ENCODE measurements around the gene SLC7A7. TPM values are rescaled to one million over a fixed set of nuclear protein-coding genes. Genes with fewer than 3 reads are reported as not detected.
"Not testable (repeated sequence)": the region's sequence is repeated elsewhere in the genome, so short reads cannot be mapped to it uniquely, and the experiment has no call there.

The SLC7A7 gene
- total RNA-seq, 1 donor: 3.9 TPM

DNA sequence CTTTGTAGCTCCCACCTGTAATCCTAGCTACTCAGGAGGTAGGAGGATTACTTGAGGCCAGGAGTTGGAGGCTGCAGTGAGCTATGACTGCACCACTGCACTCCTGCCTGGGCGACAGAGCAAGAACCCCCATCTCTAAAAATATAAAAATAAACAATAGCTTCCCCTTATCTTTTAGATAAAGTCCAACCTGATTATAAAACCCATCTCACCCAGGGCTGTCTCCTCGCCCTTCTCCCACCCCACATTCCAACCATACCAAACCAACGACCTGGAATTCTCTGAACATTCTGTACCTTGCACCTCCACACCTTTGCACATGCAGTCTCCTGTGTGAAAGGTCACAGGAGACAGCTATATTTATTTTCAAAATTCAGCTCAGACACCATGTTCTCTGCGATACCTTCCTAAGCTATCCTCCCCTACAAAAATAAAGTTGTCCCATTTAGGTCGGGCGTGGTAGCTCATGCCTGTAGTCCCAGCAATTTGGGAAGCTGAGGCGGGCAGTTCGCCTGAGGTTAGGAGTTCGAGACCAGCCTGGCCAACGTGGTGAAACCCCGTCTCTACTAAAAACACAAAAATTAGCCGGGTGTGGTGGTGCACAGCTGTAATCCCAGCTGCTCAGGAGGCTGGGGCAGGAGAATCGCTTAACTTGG lies 7.7 kb downstream of the SLC7A7 start:
- DNase-seq (ENCODE audit: low read depth): no peak
- TF ChIP-seq, protein P1, sequence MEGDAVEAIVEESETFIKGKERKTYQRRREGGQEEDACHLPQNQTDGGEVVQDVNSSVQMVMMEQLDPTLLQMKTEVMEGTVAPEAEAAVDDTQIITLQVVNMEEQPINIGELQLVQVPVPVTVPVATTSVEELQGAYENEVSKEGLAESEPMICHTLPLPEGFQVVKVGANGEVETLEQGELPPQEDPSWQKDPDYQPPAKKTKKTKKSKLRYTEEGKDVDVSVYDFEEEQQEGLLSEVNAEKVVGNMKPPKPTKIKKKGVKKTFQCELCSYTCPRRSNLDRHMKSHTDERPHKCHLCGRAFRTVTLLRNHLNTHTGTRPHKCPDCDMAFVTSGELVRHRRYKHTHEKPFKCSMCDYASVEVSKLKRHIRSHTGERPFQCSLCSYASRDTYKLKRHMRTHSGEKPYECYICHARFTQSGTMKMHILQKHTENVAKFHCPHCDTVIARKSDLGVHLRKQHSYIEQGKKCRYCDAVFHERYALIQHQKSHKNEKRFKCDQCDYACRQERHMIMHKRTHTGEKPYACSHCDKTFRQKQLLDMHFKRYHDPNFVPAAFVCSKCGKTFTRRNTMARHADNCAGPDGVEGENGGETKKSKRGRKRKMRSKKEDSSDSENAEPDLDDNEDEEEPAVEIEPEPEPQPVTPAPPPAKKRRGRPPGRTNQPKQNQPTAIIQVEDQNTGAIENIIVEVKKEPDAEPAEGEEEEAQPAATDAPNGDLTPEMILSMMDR (IDR thresholded peaks at IDR 0.05; ENCODE audit: insufficient read depth, low read depth, low read length): no peak
- no peak overlapping the region for H3K4me3 ChIP-seq (ENCODE audit: low read depth, low read length)

DNA sequence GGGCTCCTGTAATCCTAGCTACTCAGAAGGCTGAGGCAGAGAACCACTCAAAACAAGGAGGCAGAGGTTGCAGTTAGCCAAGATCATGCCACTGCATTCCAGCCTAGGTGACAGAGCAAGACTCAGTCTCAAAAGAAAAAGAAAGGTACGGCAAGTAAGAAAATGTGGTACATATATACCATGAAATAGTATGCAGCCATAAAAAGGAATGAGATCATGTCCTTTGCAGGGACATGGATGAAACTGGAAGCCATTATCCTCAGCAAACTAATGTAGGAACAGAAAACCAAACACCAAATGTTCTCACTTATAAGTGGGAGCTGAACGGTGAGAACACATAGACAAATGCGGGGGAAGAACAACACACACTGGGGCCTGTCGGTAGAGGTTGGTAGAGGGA lies 10.0 kb downstream of the SLC7A7 start:
- DNase-seq (ENCODE audit: low read depth); H3K4me3 ChIP-seq (ENCODE audit: low read depth, low read length): not testable (repeated sequence)

DNA sequence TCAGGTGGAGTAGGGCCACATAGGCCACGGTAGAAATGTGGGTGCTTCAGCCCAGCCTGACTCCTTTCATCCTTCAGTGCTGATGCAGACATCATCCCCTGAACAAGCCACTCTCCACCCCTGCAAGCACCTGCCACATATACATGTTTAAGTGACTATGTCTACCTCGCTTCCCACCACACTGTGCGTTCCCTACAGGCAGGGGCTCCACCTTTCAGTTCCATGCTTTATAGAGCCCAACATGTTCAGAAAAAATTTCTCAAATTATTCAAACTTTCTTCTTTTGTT lies 11.6 kb downstream of the SLC7A7 start:
- no peak for DNase-seq (ENCODE audit: low read depth)
- no peak overlapping the region for H3K4me3 ChIP-seq (ENCODE audit: low read depth, low read length)
- TF ChIP-seq, protein P1 (IDR thresholded peaks at IDR 0.05; ENCODE audit: insufficient read depth, low read depth, low read length): no peak

DNA sequence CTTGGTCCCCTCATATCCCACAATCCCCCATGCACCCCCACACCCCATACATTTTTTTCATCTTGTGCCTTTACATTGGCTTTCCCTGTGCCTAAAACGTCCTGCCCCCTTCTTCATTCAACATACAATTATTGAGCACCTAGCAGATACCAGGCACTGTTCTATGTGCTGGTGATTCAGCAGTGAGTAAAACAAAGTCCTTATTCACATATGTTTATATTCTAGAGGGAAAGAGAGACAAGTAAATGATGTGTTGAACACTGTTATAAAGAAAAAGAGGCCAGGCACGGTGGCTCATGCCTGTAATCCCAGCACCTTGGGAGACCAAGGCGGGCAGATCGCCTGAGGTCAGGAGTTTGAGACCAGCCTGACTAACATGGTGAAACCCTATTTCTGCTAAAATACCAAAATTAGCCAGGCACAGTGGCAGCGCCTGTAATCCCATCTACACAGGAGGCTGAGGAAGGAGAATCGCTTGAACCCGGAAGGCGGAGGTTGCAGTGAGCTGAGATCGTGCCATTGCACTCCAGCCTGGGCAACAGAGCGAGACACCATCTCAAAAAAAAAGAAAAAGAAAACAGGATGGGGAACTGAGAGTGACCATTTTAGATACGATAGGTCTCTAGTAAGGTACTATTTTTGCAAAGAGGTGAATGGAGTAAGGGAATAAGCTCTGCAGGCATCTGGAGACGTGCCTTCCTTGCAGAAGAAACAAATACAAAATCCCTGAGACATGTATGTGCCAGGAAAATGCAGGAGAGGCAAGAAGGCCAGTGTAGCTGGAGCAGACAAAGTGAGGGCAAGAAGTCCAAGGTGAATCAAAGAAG lies 12.2 kb downstream of the SLC7A7 start:
- H3K4me3 ChIP-seq (ENCODE audit: low read depth, low read length): no peak overlapping the region
- TF ChIP-seq, protein P1 (IDR thresholded peaks at IDR 0.05; ENCODE audit: insufficient read depth, low read depth, low read length): no peak
- DNase-seq (ENCODE audit: low read depth): no peak

DNA sequence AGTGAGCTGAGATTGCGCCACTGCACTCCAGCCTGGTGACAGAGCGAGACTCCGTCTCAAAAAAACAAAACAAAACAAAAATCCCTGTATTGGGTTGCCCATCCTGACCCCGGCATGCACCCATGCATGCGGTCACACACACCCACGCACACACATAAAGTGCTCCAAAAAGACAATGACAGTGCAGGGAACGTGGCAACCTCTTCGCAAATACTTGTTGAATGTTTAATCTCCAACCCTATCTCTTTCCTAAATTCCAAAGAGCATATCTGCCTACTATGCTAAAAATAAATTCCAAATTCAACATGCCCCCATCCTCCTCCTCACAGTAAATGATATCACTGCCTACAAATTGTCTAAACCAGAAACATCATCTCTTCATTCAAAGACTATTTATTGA lies 13.5 kb downstream of the SLC7A7 start:
- DNase-seq (ENCODE audit: low read depth): no peak
- no peak overlapping the region for H3K4me3 ChIP-seq (ENCODE audit: low read depth, low read length)
- TF ChIP-seq, protein P1 (IDR thresholded peaks at IDR 0.05; ENCODE audit: insufficient read depth, low read depth, low read length): no peak

DNA sequence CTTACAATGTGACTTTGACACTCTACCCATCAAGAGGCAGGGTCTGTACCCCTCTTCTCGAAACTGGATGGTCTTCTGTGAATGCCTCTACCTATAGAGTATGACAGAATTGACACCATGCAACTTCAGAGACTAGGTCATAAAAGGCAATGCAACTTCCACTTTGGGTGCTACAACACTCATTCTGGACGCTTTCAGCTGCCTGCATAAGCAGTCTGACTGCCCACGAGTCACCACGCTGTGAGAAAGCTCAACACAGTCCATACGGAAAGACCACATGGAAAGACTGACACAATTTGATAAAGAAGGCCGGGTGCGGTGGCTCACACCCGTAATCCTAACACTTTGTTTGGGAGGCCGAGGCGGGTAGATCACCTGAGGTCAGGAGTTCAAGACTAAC lies 14.9 kb downstream of the SLC7A7 start:
- H3K4me3 ChIP-seq (ENCODE audit: low read depth, low read length): no peak overlapping the region
- DNase-seq (ENCODE audit: low read depth): no peak
- TF ChIP-seq, protein P1 (IDR thresholded peaks at IDR 0.05; ENCODE audit: insufficient read depth, low read depth, low read length): no peak

DNA sequence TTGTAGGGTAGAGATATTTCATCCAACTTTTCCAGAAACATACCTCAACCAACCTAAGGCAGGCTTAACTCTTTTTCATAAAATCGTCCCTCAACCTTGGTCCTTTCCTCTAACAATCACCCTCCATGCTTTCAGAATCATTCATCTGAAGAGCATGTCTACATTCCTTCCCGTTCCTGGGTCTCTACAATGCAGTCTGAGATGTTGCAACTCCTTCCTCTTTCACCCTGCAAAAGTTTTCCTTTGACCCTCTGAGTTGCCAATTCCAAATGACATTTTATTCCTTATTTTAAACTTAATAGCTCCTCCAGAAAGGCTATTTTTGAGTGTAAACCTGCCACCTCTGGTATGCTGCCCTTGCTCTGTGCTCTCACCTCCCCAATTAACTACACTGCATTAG lies 16.7 kb downstream of the SLC7A7 start:
- TF ChIP-seq, protein P1 (IDR thresholded peaks at IDR 0.05; ENCODE audit: insufficient read depth, low read depth, low read length): no peak
- no peak overlapping the region for H3K4me3 ChIP-seq (ENCODE audit: low read depth, low read length)
- DNase-seq (ENCODE audit: low read depth): no peak
